ENCODE results near the gene RABGEF1. TPM values are rescaled to one million over a fixed set of nuclear protein-coding genes. Genes with fewer than 3 reads are reported as not detected.
"Not testable (repeated sequence)": the region's sequence is repeated elsewhere in the genome, so short reads cannot be mapped to it uniquely, and the experiment has no call there.

Gene RABGEF1
- total RNA-seq, 1 experiment from 2014 or later: 29.7 TPM

DNA sequence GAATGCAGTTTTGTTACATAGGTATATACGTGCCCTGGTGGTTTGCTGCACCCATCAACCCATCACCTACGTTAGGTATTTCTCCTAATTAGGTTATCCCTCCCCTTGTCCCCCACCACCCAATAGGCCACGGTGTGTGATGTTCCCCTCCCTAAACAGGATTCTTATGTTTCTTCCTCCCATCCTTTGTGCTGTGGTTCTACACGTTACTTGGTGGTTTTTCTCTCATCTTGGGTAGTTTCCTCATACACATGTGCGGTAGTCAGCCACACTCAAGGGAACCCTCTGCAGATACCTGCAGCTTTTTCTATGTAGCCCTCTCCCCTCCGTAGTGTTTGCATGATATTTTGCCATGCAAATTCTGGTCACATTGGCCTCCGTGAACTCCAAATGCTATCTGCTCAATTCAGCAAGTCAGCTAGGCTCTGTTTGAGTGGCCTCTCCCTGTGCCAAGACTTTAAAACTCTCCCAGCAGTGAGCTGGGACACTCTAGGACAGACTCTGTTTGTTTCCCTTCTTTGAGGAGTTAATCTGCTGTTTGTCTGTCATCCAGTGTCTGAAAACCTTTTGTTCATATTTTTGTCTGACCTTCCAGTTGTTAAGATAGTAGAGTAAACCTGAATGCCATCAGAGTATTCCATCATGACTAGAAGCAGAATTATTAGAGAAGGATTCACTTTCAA lies 41.0 kb downstream of the RABGEF1 start:
- in situ Hi-C loops (cut with HindIII; ENCODE audit: low pct_unique_long_range_greater_than_20kb, low sequenced_read_pairs): no loop called here
- DNase-seq (ENCODE audit: low read depth): no peak

DNA sequence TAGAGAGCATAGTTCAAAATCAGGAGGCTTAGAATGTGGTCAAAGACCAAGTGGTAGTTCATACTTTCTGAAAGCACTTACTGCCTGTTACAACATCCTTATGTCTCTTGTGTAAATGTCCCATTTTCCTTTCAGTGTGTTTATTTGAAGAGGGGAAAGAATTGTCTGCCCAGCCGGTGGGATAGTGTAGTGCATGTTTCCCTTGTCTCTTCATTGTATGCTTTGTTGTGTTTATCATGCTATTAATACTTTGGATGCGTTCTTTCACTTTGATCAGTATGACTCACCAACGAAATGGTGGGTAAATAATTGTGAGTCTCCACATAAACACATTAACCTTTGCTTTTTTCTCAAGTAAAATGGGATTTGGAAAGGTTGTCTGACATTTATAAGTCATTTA lies 42.3 kb downstream of the RABGEF1 start:
- in situ Hi-C loops (cut with HindIII; ENCODE audit: low pct_unique_long_range_greater_than_20kb, low sequenced_read_pairs); DNase-seq (ENCODE audit: low read depth): not testable (repeated sequence)

DNA sequence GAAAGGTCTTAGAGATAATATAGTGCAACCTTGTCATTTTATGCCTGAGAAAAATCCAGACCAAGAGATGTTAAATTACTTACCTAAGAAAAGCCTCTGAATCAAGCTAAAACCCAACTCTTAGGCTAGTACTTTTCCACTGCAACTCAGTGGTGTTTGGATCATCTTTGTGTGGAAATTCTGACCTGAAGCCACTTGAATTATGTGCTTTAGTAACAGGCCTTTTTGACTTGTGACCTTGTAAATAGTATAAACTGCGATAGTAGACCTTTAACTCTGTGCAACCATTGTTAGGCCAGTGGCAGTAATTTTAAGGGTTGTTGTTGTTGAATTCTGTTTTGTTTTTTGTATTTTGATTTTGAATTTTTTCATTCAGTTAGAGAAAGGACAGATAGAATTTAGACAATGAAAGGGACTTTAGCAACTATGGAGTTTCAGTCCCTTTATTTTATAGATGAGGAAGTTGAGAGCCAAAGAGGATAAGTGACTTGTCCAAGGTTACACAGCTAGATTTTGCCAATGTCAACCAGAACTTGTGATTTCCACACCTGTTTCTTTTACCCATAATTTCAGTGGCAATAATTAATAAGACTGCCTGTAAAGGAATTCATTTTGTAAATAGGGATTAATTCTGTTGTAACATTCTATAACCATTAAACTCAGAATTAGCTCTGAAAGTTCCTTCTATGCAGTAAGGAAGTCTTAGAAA lies 43.5 kb downstream of the RABGEF1 start:
- DNase-seq (ENCODE audit: low read depth); in situ Hi-C loops (cut with HindIII; ENCODE audit: low pct_unique_long_range_greater_than_20kb, low sequenced_read_pairs): not testable (repeated sequence)

DNA sequence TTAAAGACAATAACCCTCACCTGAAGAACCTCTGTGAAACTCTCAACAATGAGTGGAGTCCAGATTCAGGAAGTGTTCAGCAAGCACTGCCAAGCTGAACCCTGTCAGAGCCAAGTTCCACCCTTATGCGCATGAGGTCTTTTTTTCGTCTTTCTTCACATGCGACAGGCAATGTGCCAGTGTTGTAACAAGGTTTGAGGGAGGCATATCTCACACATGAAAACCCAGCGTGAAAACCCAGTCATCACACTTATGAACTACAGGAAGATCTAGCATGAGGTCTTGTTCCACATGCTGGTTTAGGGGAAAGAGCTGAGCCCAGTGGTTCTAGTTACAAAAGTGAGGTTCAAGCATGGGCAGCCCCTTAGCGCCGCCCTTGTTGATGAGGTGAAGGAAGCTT lies 49.7 kb downstream of the RABGEF1 start:
- in situ Hi-C loops (cut with HindIII; ENCODE audit: low pct_unique_long_range_greater_than_20kb, low sequenced_read_pairs): no loop called here
- DNase-seq (ENCODE audit: low read depth): no peak

DNA sequence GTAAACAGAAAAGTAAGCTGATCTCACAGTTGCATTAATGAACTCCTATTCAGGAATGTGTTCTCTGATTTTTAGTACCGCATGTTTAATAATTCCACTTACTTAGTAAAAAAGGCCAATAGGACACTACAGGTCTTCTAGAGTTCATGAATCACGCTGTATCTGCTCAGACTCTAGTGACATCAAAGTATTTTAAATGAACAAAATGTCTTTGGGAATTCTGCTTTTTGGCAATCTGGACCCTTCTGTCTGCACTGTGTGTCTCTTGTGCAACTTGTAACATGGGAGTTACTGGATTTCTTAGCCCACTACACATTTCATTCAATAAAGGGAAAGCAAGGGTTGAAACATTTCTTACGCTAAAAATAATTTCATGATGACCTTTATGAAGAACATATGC lies 50.2 kb downstream of the RABGEF1 start:
- no peak for DNase-seq (ENCODE audit: low read depth)
- in situ Hi-C loops (cut with HindIII; ENCODE audit: low pct_unique_long_range_greater_than_20kb, low sequenced_read_pairs): no loop called here

DNA sequence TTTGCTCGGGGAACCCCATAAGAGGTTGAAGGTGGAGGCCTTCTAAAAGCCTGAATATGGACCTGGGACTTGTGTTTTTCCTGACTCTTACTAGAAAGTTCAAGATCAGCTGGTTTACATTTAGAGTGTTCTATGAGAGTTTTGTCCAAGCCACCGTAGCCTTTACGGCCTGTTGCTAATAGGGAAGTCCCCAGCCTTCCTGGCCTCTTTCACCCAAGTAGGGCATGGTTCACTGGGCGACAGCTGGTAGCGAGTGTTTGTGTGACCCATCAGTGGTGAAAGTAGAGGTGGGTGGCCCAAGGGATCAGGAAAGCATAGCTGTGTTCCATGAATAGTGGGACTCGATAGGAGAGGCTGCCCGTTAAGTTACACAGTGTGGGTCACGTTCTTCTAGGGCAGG lies 60.1 kb downstream of the RABGEF1 start:
- in situ Hi-C loops (cut with HindIII; ENCODE audit: low pct_unique_long_range_greater_than_20kb, low sequenced_read_pairs): no loop called here
- no peak for DNase-seq (ENCODE audit: low read depth)

DNA sequence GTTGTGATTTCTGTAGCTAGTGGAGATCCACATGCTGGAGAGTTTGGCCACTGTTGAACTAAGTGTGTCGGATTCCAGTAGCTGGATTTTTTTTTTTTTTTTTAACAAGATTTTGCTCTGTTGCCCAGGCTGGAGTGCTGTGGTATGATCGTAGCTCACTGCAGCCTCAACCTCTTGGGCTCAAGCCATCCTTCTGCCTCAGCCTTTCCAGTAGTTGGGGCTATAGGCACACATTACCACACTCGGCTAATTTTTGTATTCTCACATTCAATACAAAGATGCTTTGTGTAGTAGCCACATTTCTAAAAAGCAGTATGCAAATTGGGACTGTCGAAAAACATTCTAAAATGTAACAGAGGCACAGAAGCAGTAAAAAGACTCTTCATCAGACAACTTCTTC lies 63.5 kb downstream of the RABGEF1 start:
- in situ Hi-C loops (cut with HindIII; ENCODE audit: low pct_unique_long_range_greater_than_20kb, low sequenced_read_pairs): no loop called here

DNA sequence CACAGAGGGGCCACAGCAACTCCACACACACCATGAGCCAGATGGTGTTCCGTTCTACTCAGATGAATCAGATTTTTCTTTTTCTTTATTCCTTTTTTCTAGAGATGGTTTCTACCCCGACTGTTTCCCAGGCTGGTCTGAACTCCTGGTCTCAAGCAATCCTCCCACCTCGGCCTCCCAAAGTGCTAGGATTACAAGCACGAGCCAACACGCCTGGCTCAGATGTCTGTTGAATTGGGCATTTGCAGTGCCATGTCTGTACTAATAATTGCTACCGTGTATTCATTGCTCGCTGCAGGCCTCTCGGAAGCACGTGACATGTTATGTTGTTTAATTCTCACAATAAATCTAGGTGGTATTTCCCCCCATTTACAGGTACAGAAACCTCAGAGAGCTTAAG lies 67.2 kb downstream of the RABGEF1 start:
- in situ Hi-C loops (cut with HindIII; ENCODE audit: low pct_unique_long_range_greater_than_20kb, low sequenced_read_pairs): no loop called here

More for the DNA sequence above, 63.5 kb downstream of the RABGEF1 start:
- DNase-seq (ENCODE audit: low read depth): no peak

DNA sequence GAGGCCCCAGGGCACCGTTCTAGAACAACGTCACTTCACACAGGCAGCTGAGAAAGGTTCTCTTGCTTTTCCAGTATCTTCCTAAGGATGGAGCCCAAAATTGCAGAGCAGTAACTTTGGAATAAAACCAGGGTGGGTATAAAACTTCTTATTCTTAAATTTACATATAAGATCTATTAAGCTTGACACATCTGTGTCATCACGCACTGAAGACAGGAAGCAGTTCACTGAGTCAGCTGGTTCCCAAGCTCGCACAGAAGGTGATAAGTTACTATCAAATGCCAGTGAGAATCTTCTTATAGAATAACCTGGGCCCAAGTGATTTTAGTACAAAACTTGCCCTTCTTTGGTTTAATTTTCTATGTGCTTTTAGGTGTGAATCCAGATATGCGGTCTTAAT lies 70.2 kb downstream of the RABGEF1 start:
- no peak for DNase-seq (ENCODE audit: low read depth)
- in situ Hi-C loops (cut with HindIII; ENCODE audit: low pct_unique_long_range_greater_than_20kb, low sequenced_read_pairs): no loop called here

More for the DNA sequence above, 67.2 kb downstream of the RABGEF1 start:
- no peak for DNase-seq (ENCODE audit: low read depth)

DNA sequence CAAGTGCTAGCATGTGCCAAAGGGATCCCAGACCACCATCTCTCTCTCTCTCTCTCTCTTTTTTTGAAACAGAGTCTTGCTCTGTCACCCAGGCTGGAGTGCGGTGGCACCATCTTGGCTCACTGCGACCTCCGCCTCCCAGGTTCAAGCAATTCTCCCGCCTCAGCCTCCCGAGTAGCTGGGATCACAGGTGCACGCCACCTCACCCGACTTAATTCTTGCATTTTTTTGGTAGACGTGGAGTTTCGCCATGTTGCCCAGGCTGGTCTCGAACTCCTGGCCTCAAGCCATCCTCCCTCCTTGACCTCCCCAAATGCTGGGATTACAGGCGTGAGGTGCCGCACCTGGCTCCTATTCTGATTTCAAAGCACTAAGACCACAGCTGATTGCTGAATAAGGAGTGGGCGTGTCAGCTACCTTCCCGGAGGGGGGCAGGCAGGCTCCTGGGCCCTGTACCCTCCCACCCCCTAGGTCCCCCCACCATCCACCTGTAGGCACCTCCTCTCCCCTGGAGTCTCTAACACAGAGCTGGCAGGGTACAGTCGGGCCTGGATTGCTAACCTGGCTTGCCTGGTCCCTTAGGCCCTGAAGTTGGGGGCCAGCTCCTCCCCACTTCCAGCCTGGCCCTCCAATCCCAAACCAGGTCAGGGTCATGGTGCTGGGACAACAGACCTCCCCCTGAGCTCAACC lies 74.8 kb downstream of the RABGEF1 start:
- in situ Hi-C loops (cut with HindIII; ENCODE audit: low pct_unique_long_range_greater_than_20kb, low sequenced_read_pairs): not testable (repeated sequence)

DNA sequence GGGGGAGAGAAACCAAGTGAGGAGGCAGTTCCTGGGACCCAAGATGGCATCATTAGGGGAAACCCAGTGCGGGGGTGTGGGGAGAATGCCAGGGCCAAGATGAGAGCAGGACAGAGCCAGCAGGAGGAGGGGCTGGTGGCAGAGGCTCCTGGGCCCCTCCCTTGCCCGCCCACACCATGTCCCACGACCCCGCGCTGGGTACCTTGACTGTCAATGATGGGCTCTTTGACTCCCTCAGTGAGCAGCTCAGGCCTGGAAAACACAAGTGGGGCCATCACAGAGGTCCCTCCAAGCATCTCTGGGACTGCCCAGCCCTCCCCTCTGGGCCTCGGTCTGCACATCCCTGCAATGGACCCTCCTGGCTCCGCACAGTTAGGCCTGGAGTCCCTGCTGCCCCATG lies 75.4 kb downstream of the RABGEF1 start:
- in situ Hi-C loops (cut with HindIII; ENCODE audit: low pct_unique_long_range_greater_than_20kb, low sequenced_read_pairs): no loop called here
- DNase-seq (ENCODE audit: low read depth): no peak

More for the DNA sequence above, 74.8 kb downstream of the RABGEF1 start:
- not testable (repeated sequence) for DNase-seq (ENCODE audit: low read depth)

DNA sequence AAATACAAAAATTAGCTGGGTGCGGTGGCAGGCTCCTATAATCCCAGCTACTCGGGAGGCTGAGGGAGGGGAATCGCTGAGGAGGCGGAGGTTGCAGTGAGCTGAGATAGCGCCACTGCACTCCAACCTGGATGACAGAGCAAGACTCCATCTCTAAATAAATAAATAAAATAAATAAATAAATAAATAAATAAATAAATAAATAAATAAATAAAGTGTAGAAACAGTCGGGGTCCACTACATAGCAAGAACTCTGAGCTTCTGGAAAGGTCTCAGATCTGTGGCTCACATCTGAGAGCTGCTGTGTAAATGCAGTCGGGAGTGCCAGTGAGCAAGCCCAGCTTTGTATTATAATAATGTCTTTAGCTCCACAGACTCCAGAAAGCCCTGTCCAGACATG lies 76.1 kb downstream of the RABGEF1 start:
- in situ Hi-C loops (cut with HindIII; ENCODE audit: low pct_unique_long_range_greater_than_20kb, low sequenced_read_pairs): not testable (repeated sequence)

DNA sequence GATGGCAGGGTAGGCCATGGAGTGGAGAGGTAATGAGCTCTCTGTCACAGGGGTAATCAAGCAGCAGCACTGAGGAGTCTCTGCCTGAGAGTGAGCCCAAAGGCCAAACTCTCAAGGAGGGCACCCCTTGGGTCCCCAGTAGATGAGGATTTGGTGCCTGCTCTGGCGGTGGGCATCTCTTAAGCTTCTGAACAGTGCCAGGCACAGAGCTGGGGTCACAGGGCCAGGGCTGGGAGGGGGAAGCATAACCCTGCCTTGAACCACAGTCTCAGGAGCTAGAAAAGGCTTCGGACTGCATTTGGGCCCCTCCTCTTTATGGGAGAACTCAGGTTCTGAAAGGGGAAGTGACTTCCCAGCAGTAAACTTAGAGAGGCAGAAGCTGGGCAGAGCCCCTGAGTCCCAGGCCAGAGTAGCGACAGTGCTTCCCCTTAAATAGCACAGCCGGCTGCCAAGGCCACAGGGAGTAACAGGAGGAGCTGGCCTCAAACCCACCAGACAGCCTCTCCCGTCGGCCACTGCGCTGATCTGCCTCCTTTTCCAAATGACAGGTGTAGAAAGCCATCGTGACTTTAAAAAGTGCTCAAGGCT lies 76.8 kb downstream of the RABGEF1 start:
- in situ Hi-C loops (cut with HindIII; ENCODE audit: low pct_unique_long_range_greater_than_20kb, low sequenced_read_pairs); DNase-seq (ENCODE audit: low read depth): not testable (repeated sequence)

More for the DNA sequence above, 76.1 kb downstream of the RABGEF1 start:
- not testable (repeated sequence) for DNase-seq (ENCODE audit: low read depth)

DNA sequence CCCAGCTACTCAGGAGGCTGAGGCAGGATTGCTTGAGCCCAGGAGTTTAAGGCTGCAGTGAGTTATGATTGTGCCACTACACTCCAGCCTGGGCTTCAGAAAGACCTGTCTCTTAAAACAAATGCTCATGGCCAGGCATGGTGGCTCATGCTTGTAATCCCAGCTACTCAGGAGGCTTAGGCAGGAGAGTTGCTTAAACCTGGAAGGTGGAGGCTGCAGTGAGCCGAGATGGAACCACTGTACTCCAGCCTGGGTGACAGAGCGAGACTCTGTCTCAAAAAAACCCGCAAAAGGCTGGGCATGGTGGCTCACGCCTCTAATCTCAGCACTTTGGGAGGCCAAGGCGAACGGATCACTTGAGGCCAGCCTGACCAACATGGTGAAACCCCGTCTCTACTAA lies 77.4 kb downstream of the RABGEF1 start:
- DNase-seq (ENCODE audit: low read depth); in situ Hi-C loops (cut with HindIII; ENCODE audit: low pct_unique_long_range_greater_than_20kb, low sequenced_read_pairs): not testable (repeated sequence)

DNA sequence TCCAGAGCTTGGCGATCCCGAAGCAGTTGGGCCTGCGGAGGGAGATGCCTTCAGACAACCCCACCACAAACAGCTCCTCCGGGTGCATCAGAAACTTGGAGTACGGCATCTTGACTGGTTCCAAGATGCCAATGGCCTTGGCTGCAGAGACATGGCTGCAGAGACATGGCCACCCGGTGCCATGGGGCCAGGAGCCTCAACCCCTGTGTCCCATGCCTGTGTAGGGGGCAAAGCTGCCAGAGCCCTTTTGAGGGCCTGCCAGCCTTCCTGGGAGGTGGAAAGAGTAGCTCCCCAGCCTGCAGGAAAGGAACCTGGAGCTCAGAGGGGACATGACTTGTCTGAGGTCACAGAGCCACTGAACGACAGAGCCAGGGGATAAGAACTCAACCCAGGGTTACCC lies 83.5 kb downstream of the RABGEF1 start:
- no peak for DNase-seq (ENCODE audit: low read depth)
- in situ Hi-C loops (cut with HindIII; ENCODE audit: low pct_unique_long_range_greater_than_20kb, low sequenced_read_pairs): no loop called here

DNA sequence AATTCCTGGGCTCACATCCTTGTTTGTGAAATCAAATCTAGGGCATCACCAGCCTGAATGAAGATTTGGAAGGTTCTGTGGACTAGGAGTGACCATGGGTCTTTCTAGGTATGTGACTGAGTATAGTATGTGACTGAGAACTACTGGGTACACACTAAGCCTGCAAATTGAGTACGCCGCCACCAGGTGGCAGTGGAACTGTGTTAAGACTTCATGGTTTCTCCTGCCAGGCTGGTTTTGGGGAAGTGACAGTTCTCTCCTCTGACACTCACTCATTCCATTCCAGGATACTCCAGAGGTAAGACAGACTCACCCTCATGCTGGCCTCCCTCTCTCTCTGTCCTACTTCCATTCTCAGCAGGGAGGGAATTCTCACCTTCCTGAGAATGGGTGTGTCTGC lies 85.0 kb downstream of the RABGEF1 start:
- in situ Hi-C loops (cut with HindIII; ENCODE audit: low pct_unique_long_range_greater_than_20kb, low sequenced_read_pairs); DNase-seq (ENCODE audit: low read depth): not testable (repeated sequence)

DNA sequence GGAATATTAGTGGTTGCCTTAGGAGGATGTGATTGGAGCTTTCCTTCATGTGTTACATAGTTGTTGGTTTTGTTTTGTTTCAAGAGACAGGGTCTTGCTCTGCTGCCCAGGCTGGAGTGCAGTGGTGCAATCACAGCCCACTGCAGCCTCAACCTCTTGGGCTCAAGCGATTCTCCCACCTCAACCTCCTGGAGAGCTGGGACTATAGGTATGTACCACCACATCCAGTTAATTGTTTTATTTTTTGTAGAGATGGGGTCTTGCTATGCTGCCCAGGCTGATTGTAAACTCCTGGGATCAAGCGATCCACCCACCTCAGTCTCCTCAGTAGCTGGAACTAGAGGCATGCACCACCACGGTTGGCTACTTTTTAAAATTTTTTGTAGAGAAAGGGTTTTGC lies 86.1 kb downstream of the RABGEF1 start:
- in situ Hi-C loops (cut with HindIII; ENCODE audit: low pct_unique_long_range_greater_than_20kb, low sequenced_read_pairs): no loop called here
- no peak for DNase-seq (ENCODE audit: low read depth)

DNA sequence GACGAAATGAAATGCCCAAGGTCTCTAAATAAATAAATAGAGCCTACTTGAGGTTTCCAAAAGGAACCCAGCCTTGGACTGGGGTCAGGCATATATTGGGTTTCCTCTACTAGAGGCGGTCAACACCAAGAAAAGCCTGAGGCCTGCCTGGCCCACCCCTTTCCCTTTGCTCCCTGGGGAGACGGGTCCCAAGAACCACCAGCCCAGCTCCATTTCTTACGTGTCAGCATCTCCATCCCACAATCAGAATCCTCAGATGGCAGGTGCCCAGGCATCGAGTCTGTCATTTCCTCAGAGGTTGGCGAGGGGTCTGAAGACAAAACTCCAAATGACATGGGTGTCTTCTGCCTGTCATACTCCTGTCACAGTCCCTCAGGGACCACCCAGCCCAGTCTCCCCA lies 90.4 kb downstream of the RABGEF1 start:
- in situ Hi-C loops (cut with HindIII; ENCODE audit: low pct_unique_long_range_greater_than_20kb, low sequenced_read_pairs); DNase-seq (ENCODE audit: low read depth): not testable (repeated sequence)

Data from Caki2 (cell line).